A204.1 (cell line): ENCODE data around the gene ETV4.
"Not testable (repeated sequence)": the region's sequence is repeated elsewhere in the genome, so short reads cannot be mapped to it uniquely, and the experiment has no call there.

ENCODE experiments used
- FAIRE-seq: peaks from 2 replicates; lab custom pipeline; 2012; peaks lifted over from hg19 to GRCh38; lab: Jason Lieb, UNC

Gene ETV4

DNA sequence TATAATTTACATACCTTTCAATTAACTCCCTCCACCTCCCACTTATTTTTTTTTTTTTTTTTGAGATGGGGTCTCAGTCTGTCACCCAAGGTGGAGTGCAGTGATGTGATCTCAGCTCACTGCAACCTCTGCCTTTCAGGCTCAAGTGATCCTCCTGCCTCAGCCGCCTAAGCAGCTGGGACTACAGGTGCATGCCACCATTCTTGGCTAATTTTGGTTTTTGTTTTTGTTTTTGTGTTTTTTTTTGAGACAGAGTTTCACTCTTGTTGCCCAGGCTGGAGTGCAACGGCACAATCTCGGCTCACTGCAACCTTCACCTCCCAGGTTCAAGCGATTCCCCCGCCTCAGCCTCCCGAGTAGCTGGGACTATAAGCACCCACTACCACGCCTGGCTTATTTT lies 36.7 kb downstream of the ETV4 start:
- FAIRE-seq = not testable (repeated sequence)

DNA sequence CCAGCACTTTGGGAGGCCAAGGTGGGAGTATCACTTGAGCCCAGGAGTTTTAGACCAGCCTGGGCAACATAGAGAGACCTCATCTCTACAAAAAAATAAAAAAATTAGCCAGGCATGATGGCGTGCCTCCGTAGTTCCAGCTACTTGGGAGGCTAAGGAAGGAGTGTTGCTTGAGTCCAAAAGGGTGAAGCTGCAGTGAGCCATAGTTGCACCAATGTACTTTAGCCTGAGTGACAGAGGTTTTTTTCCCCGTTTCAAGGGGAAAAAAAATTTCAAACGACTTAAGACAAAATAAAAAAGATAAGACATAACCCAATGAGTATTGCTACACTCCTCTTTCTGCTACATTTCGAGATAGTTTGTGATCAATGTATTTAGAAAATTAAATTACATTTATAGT lies 55.5 kb downstream of the ETV4 start:
- no peak for FAIRE-seq

GRCh38 chr17:43483674-43484551 lies 62.2 kb downstream of the ETV4 start, which contains the start of gene DHX8:
DHX8 (plus strand) TSS chr17:43483975; CDS start chr17:43484038, 63 bp downstream.
- FAIRE-seq = peak; percentile 99

GRCh38 chr17:43482103-43483012 lies 63.8 kb downstream of the ETV4 start:
- FAIRE-seq = no peak

- no peak for FAIRE-seq
Observed at GRCh38 chr17:43479948-43480347, 66.2 kb downstream of the ETV4 start.
